Measurements from ENCODE around the gene TARS3. TPM values are rescaled to one million over a fixed set of nuclear protein-coding genes. Genes with fewer than 3 reads are reported as not detected.
A peak's percentile ranks its signal among the peaks of the same experiment; 100 is the strongest.

TARS3 gene
- total and polyA plus RNA-seq, 8 donors: 4.4 to 9.3 (median 7.4) TPM

GRCh38 chr15:101650145-101650544 is 74.1 kb downstream of the TARS3 start:
- DNase-seq: no peak
- WGBS, 2 donors: 42 to 53% methylated on average over 5 of the region's 5 CpGs
- H3K27ac ChIP-seq: no peak overlapping the region
- peaks cover 11 to 25% (median 15%) of the 10 kb centered on the region in 3 donors for H3K4me1 ChIP-seq
- TF ChIP-seq, protein P1, sequence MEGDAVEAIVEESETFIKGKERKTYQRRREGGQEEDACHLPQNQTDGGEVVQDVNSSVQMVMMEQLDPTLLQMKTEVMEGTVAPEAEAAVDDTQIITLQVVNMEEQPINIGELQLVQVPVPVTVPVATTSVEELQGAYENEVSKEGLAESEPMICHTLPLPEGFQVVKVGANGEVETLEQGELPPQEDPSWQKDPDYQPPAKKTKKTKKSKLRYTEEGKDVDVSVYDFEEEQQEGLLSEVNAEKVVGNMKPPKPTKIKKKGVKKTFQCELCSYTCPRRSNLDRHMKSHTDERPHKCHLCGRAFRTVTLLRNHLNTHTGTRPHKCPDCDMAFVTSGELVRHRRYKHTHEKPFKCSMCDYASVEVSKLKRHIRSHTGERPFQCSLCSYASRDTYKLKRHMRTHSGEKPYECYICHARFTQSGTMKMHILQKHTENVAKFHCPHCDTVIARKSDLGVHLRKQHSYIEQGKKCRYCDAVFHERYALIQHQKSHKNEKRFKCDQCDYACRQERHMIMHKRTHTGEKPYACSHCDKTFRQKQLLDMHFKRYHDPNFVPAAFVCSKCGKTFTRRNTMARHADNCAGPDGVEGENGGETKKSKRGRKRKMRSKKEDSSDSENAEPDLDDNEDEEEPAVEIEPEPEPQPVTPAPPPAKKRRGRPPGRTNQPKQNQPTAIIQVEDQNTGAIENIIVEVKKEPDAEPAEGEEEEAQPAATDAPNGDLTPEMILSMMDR (IDR thresholded peaks at IDR 0.05): no peak
- no peak overlapping the region for H3K4me3 ChIP-seq
- FAIRE-seq: no peak
- no peaks in the 10 kb centered on the region for H3K9me3 ChIP-seq
- H3K36me3 ChIP-seq: peaks cover 0 to 11% (median 7%) of the 10 kb centered on the region in 3 donors
- ATAC-seq: no peak
- intact Hi-C loops (cut with DNase I): no loop called here
- H3K27me3 ChIP-seq: no peaks in the 10 kb centered on the region

GRCh38 chr15:101648356-101648755 is 75.9 kb downstream of the TARS3 start:
- WGBS, 2 donors: 90 to 94% methylated on average over 6 of the region's 6 CpGs
- FAIRE-seq (no peak), DNase-seq (no peak), ATAC-seq (no peak)
- Histone ChIP-seq H3K27ac (no peak overlapping the region), H3K4me1 (peaks cover 11 to 23% (median 15%) of the 10 kb centered on the region in 3 donors), H3K27me3 (no peaks in the 10 kb centered on the region), H3K36me3 (peaks cover 0 to 27% (median 14%) of the 10 kb centered on the region in 3 donors), H3K4me3 (no peak overlapping the region), H3K9me3 (no peaks in the 10 kb centered on the region)
- intact Hi-C loops (cut with DNase I): loop anchor here in 1 of 3 donors (10.0 kb wide), 1 partner anchor 344 kb away; no protein-coding TSS in a partner anchor
- TF ChIP-seq, protein P1 (IDR thresholded peaks at IDR 0.05): no peak

DNA sequence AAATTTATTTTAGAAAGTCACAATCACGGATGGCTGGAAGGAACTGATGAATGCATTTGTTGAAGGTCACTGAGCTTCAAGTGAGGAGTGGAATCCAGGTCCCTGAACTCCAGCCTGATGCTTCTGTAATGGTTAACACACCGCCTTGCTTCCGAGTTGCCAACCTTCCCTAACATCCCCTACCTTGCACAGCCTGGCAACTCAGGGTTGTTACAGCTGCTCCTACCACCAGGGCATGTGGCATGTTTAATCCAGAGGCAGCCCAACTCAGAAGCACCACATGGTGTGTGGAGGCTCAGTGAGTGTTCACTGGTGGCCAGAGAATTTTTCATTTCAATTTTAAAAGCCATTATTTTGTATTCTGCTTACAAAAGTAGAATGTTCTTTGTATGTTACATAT is 77.0 kb downstream of the TARS3 start:
- peaks cover 0 to 36% (median 14%) of the 10 kb centered on the region in 3 donors for H3K36me3 ChIP-seq
- H3K4me3 ChIP-seq: no peak overlapping the region
- intact Hi-C loops (cut with DNase I): loop anchor here in 1 of 3 donors (10.0 kb wide), 1 partner anchor 342 kb away; no protein-coding TSS in a partner anchor
- ATAC-seq: no peak
- H3K4me1 ChIP-seq: peaks cover 11 to 18% (median 15%) of the 10 kb centered on the region in 3 donors
- no peaks in the 10 kb centered on the region for H3K27me3 ChIP-seq
- DNase-seq: no peak
- WGBS, 2 donors: 65 to 68% methylated on average over 3 of the region's 3 CpGs
- H3K27ac ChIP-seq: no peak overlapping the region
- TF ChIP-seq, protein P1 (IDR thresholded peaks at IDR 0.05): no peak
- H3K9me3 ChIP-seq: no peaks in the 10 kb centered on the region
- FAIRE-seq: no peak

- TF ChIP-seq, protein P1 (IDR thresholded peaks at IDR 0.05): no peak
- H3K27ac ChIP-seq: no peak overlapping the region
- no peaks in the 10 kb centered on the region for H3K9me3 ChIP-seq
- intact Hi-C loops (cut with DNase I): loop anchor here in 1 of 3 donors (10.0 kb wide), 1 partner anchor 342 kb away; no protein-coding TSS in a partner anchor
- DNase-seq (no peak), ATAC-seq (peak in 1 of 4 donors; percentile 19), FAIRE-seq (no peak)
- no peaks in the 10 kb centered on the region for H3K27me3 ChIP-seq
- peaks cover 0 to 41% (median 14%) of the 10 kb centered on the region in 3 donors for H3K36me3 ChIP-seq
- no peak overlapping the region for H3K4me3 ChIP-seq
- peaks cover 11 to 18% (median 15%) of the 10 kb centered on the region in 3 donors for H3K4me1 ChIP-seq
- 49% methylated on average over 8 of the region's 8 CpGs for WGBS, 2 donors
These were observed 77.6 kb downstream of the TARS3 start for GRCh38 chr15:101646672-101647071.

DNA sequence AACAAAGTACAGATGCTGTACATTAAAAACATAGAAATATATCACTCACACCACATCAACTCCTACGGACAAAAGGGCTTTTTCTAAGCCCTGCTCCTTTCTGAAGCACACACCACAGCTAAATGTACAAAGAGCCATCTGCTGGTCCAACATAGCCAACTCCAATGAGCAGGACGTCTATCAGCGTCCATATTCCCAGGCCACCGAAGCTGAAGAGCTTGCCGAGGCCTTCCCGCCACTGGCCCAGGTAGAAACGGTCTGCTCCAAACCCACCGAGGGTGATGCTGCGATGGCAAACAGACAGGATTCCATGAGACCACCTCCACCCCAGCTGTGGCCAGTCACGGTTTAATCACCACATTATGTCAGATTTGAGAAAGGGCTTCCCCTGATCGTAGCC is 81.9 kb downstream of the TARS3 start:
- Histone ChIP-seq H3K27ac (no peak overlapping the region), H3K4me1 (no peaks in the 10 kb centered on the region), H3K4me3 (no peak overlapping the region), H3K27me3 (no peaks in the 10 kb centered on the region), H3K36me3 (peaks cover 0 to 41% (median 10%) of the 10 kb centered on the region in 3 donors), H3K9me3 (no peaks in the 10 kb centered on the region)
- 70% methylated on average over 10 to 11 of the region's 11 CpGs for WGBS, 2 donors
- TF ChIP-seq, protein P1 (IDR thresholded peaks at IDR 0.05): no peak
- DNase-seq: no peak
- no peak for ATAC-seq
- FAIRE-seq: no peak
- intact Hi-C loops (cut with DNase I): loop anchor here in 1 of 3 donors (10.0 kb wide), 1 partner anchor 338 kb away; no protein-coding TSS in a partner anchor

All from pancreas (tissue), 10 donors.